Endothelial cell (in vitro differentiated cells): ENCODE results near the gene GDF11. TPM values are rescaled to one million over a fixed set of nuclear protein-coding genes. Genes with fewer than 3 reads are reported as not detected.
A peak's percentile ranks its signal among the peaks of the same experiment; 100 is the strongest.

Experiments used
- DNase-seq: peaks from one replicate; pipeline ENCODE4 v3.0.0; 2021; ENCODE audit warnings: low spot score
- H3K27ac Mint-ChIP-seq: one replicate; pipeline ENCODE4 v1.8.0; 2021; ENCODE audit warnings: mixed read lengths, inconsistent platforms; ENCODE audit not compliant: unreplicated experiment
- H3K27me3 Mint-ChIP-seq: one replicate; pipeline ENCODE4 v1.8.0; 2021; ENCODE audit warnings: mild to moderate bottlenecking, moderate library complexity, mixed read lengths, inconsistent platforms; ENCODE audit not compliant: unreplicated experiment
- H3K36me3 Mint-ChIP-seq: one replicate; pipeline ENCODE4 v1.8.0; 2021; ENCODE audit warnings: mild to moderate bottlenecking, low read depth, mixed read lengths, inconsistent platforms; ENCODE audit not compliant: unreplicated experiment
- H3K4me1 Mint-ChIP-seq: one replicate; pipeline ENCODE4 v1.8.0; 2021; ENCODE audit warnings: mild to moderate bottlenecking, mixed read lengths, inconsistent platforms; ENCODE audit not compliant: unreplicated experiment
- H3K4me3 Mint-ChIP-seq: one replicate; pipeline ENCODE4 v1.8.0; 2021; ENCODE audit warnings: mild to moderate bottlenecking, mixed read lengths, inconsistent platforms; ENCODE audit not compliant: unreplicated experiment
- H3K9me3 Mint-ChIP-seq: one replicate; pipeline ENCODE4 v1.8.0; 2021; ENCODE audit warnings: mixed read lengths, inconsistent platforms; ENCODE audit not compliant: unreplicated experiment
- CTCF ChIP-seq: fragments of 200-600 bp; sonication (generic); IDR thresholded peaks from one replicate; pipeline ENCODE4 v1.5.0; 2021; ENCODE audit warnings: antibody characterized with exemption; ENCODE audit not compliant: unreplicated experiment
- total RNA-seq: library from RNA; stranded (reverse); fragmentation: NEBNext Ultra II Directional; extraction: Animal tissue kit (Norgen Biotek cat#: 25700); gene quantifications from one replicate; pipeline ENCODE4 v1.2.1, GENCODE V29; 2021; ENCODE audit not compliant: unreplicated experiment

The GDF11 gene
- total RNA-seq, 1 donor from 2014 or later = 9.3 TPM

- Mint-ChIP-seq H3K4me3 (peak overlapping the region; percentile 80), H3K27me3 (peaks cover 16% of the 10 kb centered on the region), H3K36me3 (peaks cover 3% of the 10 kb centered on the region), H3K4me1 (peaks cover 12% of the 10 kb centered on the region), H3K9me3 (no peaks in the 10 kb centered on the region), H3K27ac (no peak overlapping the region)
- TF ChIP-seq CTCF = no peak
- DNase-seq = no peak
These were observed 35.7 kb upstream of the GDF11 start for GRCh38 chr12:55707219-55707671.

- Mint-ChIP-seq H3K27ac (peak within 1 kb of the TSS; percentile 44), H3K27me3 (peaks cover 15% of the 10 kb centered on the region), H3K36me3 (peaks cover 3% of the 10 kb centered on the region), H3K4me1 (peaks cover 12% of the 10 kb centered on the region), H3K4me3 (peak within 1 kb of the TSS; percentile 84), H3K9me3 (no peaks in the 10 kb centered on the region)
- no peak for TF ChIP-seq CTCF
- DNase-seq = peak; percentile 66
These were observed 34.9 kb upstream of the GDF11 start, which contains the start of gene ITGA7 for GRCh38 chr12:55707841-55708694. TSS of gene ITGA7 (minus strand) at chr12:55707904. CDS start at chr12:55707682, 222 bp downstream.

- Mint-ChIP-seq H3K9me3 (no peaks in the 10 kb centered on the region), H3K27me3 (peaks cover 13% of the 10 kb centered on the region), H3K4me3 (peak overlapping the region; percentile 84), H3K4me1 (peaks cover 12% of the 10 kb centered on the region), H3K27ac (peak overlapping the region; percentile 44), H3K36me3 (peaks cover 3% of the 10 kb centered on the region)
- DNase-seq = no peak
- TF ChIP-seq CTCF = no peak
These were observed 34.2 kb upstream of the GDF11 start for GRCh38 chr12:55708695-55709233.

GRCh38 chr12:55711786-55712553 is 31.0 kb upstream of the GDF11 start:
- Mint-ChIP-seq H3K9me3 (no peaks in the 10 kb centered on the region), H3K4me1 (peaks cover 23% of the 10 kb centered on the region), H3K4me3 (no peak overlapping the region), H3K27me3 (peaks cover 25% of the 10 kb centered on the region), H3K36me3 (peaks cover 7% of the 10 kb centered on the region), H3K27ac (no peak overlapping the region)
- TF ChIP-seq CTCF = no peak
- DNase-seq = no peak
